SKM-1 treated with dmso at 0.1 percent for 144 hours (cell line): ENCODE results near the gene IDH3A.
A peak's percentile ranks its signal among the peaks of the same experiment; 100 is the strongest.

Experiments
- DNase-seq: peaks from one replicate; lab custom pipeline; 2025; ENCODE audit not compliant: unreplicated experiment; lab: John Stamatoyannopoulos, UW

IDH3A gene

GRCh38 chr15:78149068-78149804 lies at the start of gene IDH3A:
Gene IDH3A (plus strand): TSS chr15:78149362. CDS start chr15:78149404, 42 bp downstream.
- peak; percentile 92 for DNase-seq

- DNase-seq = no peak
These were observed 48.3 kb upstream of the IDH3A start for GRCh38 chr15:78100886-78101285.

- no peak for DNase-seq
These were observed 47.6 kb upstream of the IDH3A start for GRCh38 chr15:78101423-78102105.

- no peak for DNase-seq
These were observed 47.0 kb upstream of the IDH3A start for GRCh38 chr15:78102211-78102610.

- DNase-seq = no peak
These were observed 46.4 kb upstream of the IDH3A start for GRCh38 chr15:78102741-78103140.

- DNase-seq = peak; percentile 57
These were observed 45.6 kb upstream of the IDH3A start for GRCh38 chr15:78103406-78104118.

- no peak for DNase-seq
These were observed 45.1 kb upstream of the IDH3A start for GRCh38 chr15:78104119-78104479.

GRCh38 chr15:78104566-78105475 lies 44.3 kb upstream of the IDH3A start:
- DNase-seq = no peak

- no peak for DNase-seq
These were observed 43.5 kb upstream of the IDH3A start for GRCh38 chr15:78105476-78106241.

GRCh38 chr15:78107471-78107870 lies 41.7 kb upstream of the IDH3A start:
- DNase-seq = no peak

GRCh38 chr15:78108300-78109084 lies 40.7 kb upstream of the IDH3A start:
- DNase-seq = peak; percentile 82

GRCh38 chr15:78109156-78109555 lies 40.0 kb upstream of the IDH3A start:
- no peak for DNase-seq

- DNase-seq = no peak
These were observed 39.1 kb upstream of the IDH3A start for GRCh38 chr15:78110096-78110495.

- no peak for DNase-seq
These were observed 38.2 kb upstream of the IDH3A start for GRCh38 chr15:78110916-78111475.

GRCh38 chr15:78111788-78112187 lies 37.4 kb upstream of the IDH3A start:
- DNase-seq = no peak

GRCh38 chr15:78112551-78112950 lies 36.6 kb upstream of the IDH3A start:
- DNase-seq = no peak

- no peak for DNase-seq
These were observed 28.6 kb upstream of the IDH3A start for GRCh38 chr15:78120523-78120922.

- DNase-seq = no peak
These were observed 23.9 kb upstream of the IDH3A start for GRCh38 chr15:78125267-78125666.

- DNase-seq = no peak
These were observed 21.3 kb upstream of the IDH3A start for GRCh38 chr15:78127882-78128281.
